Endodermal cell (in vitro differentiated cells): ENCODE results near the gene NDUFS1. TPM values are rescaled to one million over a fixed set of nuclear protein-coding genes. Genes with fewer than 3 reads are reported as not detected.
A peak's percentile ranks its signal among the peaks of the same experiment; 100 is the strongest.
"Not testable (repeated sequence)": the region's sequence is repeated elsewhere in the genome, so short reads cannot be mapped to it uniquely, and the experiment has no call there.

Experiments used
- DNase-seq: peaks from one replicate; pipeline ENCODE4 v3.0.0-alpha.2; 2017
- H3K27ac ChIP-seq: 2 replicates; pipeline ENCODE4 v1.5.1; 2013; ENCODE audit warnings: mild to moderate bottlenecking, low read depth, low read length, moderate library complexity
- H3K27me3 ChIP-seq: 2 replicates; pipeline ENCODE4 v1.6.1; 2013; ENCODE audit warnings: mild to moderate bottlenecking, low read length, moderate library complexity; ENCODE audit not compliant: insufficient read depth, control insufficient read depth, poor library complexity, severe bottlenecking
- H3K36me3 ChIP-seq: 2 replicates; pipeline ENCODE4 v1.7.0; 2013; ENCODE audit warnings: mild to moderate bottlenecking, low read length, moderate library complexity; ENCODE audit not compliant: control insufficient read depth, insufficient read depth
- H3K4me1 ChIP-seq: one replicate; pipeline ENCODE4 v1.7.0; 2013; ENCODE audit warnings: low read length; ENCODE audit not compliant: control insufficient read depth, insufficient read depth
- H3K4me3 ChIP-seq: 2 replicates; pipeline ENCODE4 v1.5.1; 2013; ENCODE audit warnings: mild to moderate bottlenecking, low read length, moderate library complexity
- H3K9ac ChIP-seq: 2 replicates; pipeline ENCODE4 v1.6.1; 2013; ENCODE audit warnings: mild to moderate bottlenecking, low read length, moderate library complexity; ENCODE audit not compliant: poor library complexity, severe bottlenecking; ENCODE audit errors: extremely low read depth
- H3K9me3 ChIP-seq: 2 replicates; pipeline ENCODE4 v1.6.1; 2013; ENCODE audit warnings: mild to moderate bottlenecking, low read length, moderate library complexity; ENCODE audit not compliant: control insufficient read depth
- H3K27ac Mint-ChIP-seq: 2 replicates; pipeline ENCODE4 v1.8.0; 2020; ENCODE audit warnings: mixed read lengths
- H3K27me3 Mint-ChIP-seq: 2 replicates; pipeline ENCODE4 v1.8.0; 2021; ENCODE audit warnings: mild to moderate bottlenecking, mixed read lengths; ENCODE audit not compliant: insufficient read depth
- H3K36me3 Mint-ChIP-seq: 2 replicates; pipeline ENCODE4 v1.8.0; 2020; ENCODE audit warnings: low read depth, mixed read lengths
- H3K4me1 Mint-ChIP-seq: 2 replicates; pipeline ENCODE4 v1.8.0; 2020; ENCODE audit warnings: mixed read lengths
- H3K4me3 Mint-ChIP-seq: 2 replicates; pipeline ENCODE4 v1.8.0; 2020; ENCODE audit warnings: mild to moderate bottlenecking, moderate library complexity, mixed read lengths
- H3K9me3 Mint-ChIP-seq: 2 replicates; pipeline ENCODE4 v1.8.0; 2020; ENCODE audit warnings: mild to moderate bottlenecking, mixed read lengths
- WGBS, 2 experiments: methylation state at CpG; one replicate each; pipeline versions ENCODE4 v1.1.5 to v1.1.7; 2013; ENCODE audit warnings: missing lambda C conversion rate in 2 of 2, mixed read lengths in 1 of 2; ENCODE audit not compliant: insufficient coverage in 1 of 2, insufficient read length in 1 of 2; 5-methylcytosine and 5-hydroxymethylcytosine counted together
- total RNA-seq, 2 donors: library from RNA; stranded (reverse); fragmentation: NEBNext Ultra II Directional in 1 of 2; extraction: Animal tissue kit (Norgen Biotek cat#: 25700) in 1 of 2; gene quantifications; 2 replicates in 1 of 2; 3 replicates in 1 of 2; pipeline ENCODE4 v1.2.1, GENCODE V29; 2021
- TF ChIP-seq, protein P1 (sequence below): fragments of 200-600 bp; sonication (generic); conservative IDR thresholded peaks from 2 replicates; pipeline ENCODE4 v1.5.0; 2021; ENCODE audit warnings: antibody characterized with exemption, mild to moderate bottlenecking

NDUFS1 gene
- total RNA-seq, 2 donors from 2014 or later: 88.3 to 91.5 TPM

DNA sequence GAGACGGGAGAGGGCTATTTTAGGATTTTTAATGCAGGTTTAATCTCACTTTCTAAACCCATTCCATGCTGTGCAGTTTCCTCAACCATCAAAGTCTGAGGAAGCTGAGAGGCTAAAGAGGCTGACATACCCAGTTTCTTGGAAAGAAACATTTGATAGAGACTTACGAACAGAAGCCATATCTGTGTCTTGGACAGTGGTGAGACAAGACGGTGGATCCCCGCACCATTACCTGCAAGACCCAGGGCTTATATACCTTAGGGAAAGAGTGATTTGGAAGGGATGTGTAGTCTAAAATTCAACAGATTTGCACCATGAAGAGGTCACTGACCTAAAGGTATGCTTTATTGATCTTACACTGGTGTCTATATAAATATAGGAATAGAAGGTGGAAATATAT lies 13.9 kb upstream of the NDUFS1 start:
- Mint-ChIP-seq H3K9me3 (peaks cover 31% of the 10 kb centered on the region), H3K27me3 (no peaks in the 10 kb centered on the region), H3K36me3 (peaks cover 14% of the 10 kb centered on the region), H3K4me1 (no peaks in the 10 kb centered on the region), H3K4me3 (no peak overlapping the region), H3K27ac (no peak overlapping the region)
- 95 to 100% methylated on average over 3 of the region's 4 CpGs for WGBS, 2 experiments
- TF ChIP-seq, protein P1, sequence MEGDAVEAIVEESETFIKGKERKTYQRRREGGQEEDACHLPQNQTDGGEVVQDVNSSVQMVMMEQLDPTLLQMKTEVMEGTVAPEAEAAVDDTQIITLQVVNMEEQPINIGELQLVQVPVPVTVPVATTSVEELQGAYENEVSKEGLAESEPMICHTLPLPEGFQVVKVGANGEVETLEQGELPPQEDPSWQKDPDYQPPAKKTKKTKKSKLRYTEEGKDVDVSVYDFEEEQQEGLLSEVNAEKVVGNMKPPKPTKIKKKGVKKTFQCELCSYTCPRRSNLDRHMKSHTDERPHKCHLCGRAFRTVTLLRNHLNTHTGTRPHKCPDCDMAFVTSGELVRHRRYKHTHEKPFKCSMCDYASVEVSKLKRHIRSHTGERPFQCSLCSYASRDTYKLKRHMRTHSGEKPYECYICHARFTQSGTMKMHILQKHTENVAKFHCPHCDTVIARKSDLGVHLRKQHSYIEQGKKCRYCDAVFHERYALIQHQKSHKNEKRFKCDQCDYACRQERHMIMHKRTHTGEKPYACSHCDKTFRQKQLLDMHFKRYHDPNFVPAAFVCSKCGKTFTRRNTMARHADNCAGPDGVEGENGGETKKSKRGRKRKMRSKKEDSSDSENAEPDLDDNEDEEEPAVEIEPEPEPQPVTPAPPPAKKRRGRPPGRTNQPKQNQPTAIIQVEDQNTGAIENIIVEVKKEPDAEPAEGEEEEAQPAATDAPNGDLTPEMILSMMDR: no peak
- Histone ChIP-seq H3K27me3 (no peaks in the 10 kb centered on the region), H3K27ac (no peak overlapping the region), H3K36me3 (no peaks in the 10 kb centered on the region), H3K4me3 (no peak overlapping the region), H3K9ac (no peak overlapping the region), H3K9me3 (peaks cover 6% of the 10 kb centered on the region), H3K4me1 (no peaks in the 10 kb centered on the region)
- DNase-seq: no peak

DNA sequence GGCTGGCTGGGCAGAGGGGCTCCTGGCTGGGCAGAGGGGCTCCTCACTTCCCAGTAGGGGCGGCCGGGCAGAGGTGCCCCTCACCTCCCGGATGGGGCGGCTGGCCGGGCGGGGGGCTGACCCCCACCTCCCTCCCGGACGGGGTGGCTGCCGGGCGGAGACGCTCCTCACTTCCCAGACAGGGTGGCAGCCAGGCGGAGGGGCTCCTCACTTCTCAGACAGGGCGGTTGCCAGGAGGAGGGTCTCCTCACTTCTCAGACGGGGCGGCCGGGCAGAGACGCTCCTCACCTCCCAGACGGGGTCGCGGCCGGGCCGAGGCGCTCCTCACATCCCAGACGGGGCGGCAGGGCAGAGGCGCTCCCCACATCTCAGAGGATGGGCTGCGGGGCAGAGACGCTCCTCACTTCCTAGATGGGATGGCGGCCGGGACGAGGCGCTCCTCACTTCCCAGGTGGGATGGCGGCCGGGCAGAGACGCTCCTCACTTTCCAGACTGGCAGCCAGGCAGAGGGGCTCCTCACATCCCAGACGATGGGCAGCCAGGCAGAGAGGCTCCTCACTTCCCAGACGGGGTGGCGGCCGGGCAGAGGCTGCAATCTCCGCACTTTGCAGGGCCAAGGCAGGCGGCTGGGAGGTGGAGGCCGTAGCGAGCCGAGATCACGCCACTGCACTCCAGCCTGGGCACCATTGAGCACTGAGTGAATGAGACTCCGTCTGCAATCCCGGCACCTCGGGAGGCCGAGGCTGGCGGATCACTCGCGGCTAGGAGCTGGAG lies 12.6 kb upstream of the NDUFS1 start:
- DNase-seq, H3K27me3 ChIP-seq, H3K4me3 ChIP-seq, H3K36me3 ChIP-seq, H3K27ac ChIP-seq, H3K27me3 Mint-ChIP-seq, H3K4me3 Mint-ChIP-seq, H3K27ac Mint-ChIP-seq, H3K9ac ChIP-seq, H3K4me1 ChIP-seq, H3K4me1 Mint-ChIP-seq: not testable (repeated sequence)
- H3K9me3 ChIP-seq: peaks cover 16% of the 10 kb centered on the region
- Mint-ChIP-seq H3K36me3 (peaks cover 26% of the 10 kb centered on the region), H3K9me3 (peaks cover 41% of the 10 kb centered on the region)
- whole genome bisulfite sequencing, 2 experiments: 97 to 98% methylated on average over 16 to 41 of the region's 52 CpGs

DNA sequence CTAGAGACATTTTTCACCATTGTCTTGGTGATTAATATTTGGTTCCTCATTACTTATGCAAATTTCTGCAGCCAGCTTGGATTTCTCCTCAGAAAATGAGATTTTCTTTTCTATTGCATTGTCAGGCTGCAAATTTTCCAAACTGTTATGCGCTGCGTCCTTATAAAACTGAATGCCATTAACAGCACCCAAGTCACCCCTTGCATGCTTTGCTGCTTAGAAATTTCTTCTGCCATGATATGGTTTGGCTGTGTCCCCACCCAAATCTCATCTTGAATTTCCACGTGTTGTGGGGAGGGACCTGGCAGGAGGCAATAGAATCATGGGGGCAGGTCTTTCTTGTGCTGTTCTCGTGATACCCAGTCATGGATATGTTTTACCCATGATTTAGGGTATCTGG lies 9.0 kb upstream of the NDUFS1 start:
- H3K27me3 Mint-ChIP-seq, H3K4me3 ChIP-seq, H3K9ac ChIP-seq, H3K4me1 ChIP-seq, DNase-seq, H3K4me1 Mint-ChIP-seq, H3K27ac ChIP-seq, H3K4me3 Mint-ChIP-seq, H3K27me3 ChIP-seq, H3K27ac Mint-ChIP-seq: not testable (repeated sequence)
- peaks cover 40% of the 10 kb centered on the region for H3K9me3 Mint-ChIP-seq
- Histone ChIP-seq H3K9me3 (peaks cover 18% of the 10 kb centered on the region), H3K36me3 (peaks cover 25% of the 10 kb centered on the region)
- 92 to 95% methylated on average over 4 of the region's 4 CpGs for WGBS, 2 experiments
- H3K36me3 Mint-ChIP-seq: peaks cover 40% of the 10 kb centered on the region

DNA sequence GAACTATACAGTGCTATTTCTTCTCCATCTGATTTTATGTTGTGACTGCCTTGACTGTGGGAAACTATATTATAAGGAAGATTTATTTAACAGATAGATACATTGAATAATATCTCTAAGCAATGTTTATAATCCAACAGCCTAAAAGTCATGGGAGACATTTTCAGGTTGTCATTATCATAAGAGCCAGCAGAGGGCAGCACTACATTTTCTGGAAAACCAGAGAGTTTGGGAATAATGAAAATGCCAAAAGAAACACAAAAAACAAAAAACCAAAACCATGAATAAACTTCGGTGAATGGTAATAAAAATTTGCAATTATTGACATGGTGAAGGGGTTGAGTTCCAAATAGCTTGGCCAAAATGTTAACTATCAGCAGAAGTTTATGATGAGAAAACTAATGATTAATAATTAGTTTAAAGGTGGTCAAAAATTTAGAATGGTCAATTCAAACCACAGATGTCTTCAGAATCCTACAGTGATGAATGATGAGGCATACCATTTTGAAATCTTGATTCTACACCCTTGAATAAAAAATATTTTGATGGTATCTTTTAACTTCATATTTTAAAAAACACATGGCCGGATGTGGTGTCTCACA lies 5.1 kb upstream of the NDUFS1 start:
- no peak overlapping the region for H3K4me3 Mint-ChIP-seq
- H3K27ac Mint-ChIP-seq: peak overlapping the region; percentile 72
- H3K27me3 ChIP-seq: no peaks in the 10 kb centered on the region
- H3K36me3 Mint-ChIP-seq: peaks cover 63% of the 10 kb centered on the region
- TF ChIP-seq, protein P1: peak; percentile 91
- peaks cover 10% of the 10 kb centered on the region for H3K4me1 Mint-ChIP-seq
- peaks cover 16% of the 10 kb centered on the region for H3K9me3 ChIP-seq
- H3K36me3 ChIP-seq: peaks cover 54% of the 10 kb centered on the region
- no peak overlapping the region for H3K27ac ChIP-seq
- DNase-seq: peak; percentile 76
- no peak overlapping the region for H3K4me3 ChIP-seq
- peaks cover 6% of the 10 kb centered on the region for H3K4me1 ChIP-seq
- H3K9me3 Mint-ChIP-seq: peaks cover 26% of the 10 kb centered on the region
- H3K9ac ChIP-seq: no peak overlapping the region
- H3K27me3 Mint-ChIP-seq: no peaks in the 10 kb centered on the region
- 86 to 92% methylated on average over 2 of the region's 2 CpGs for WGBS, 2 experiments
